WTC11 (cell line): ENCODE data around the gene SLC26A11. TPM values are rescaled to one million over a fixed set of nuclear protein-coding genes. Genes with fewer than 3 reads are reported as not detected.

ENCODE experiments used
- ATAC-seq: fragments of 200-7000 bp; cut with Tn5 transposase; 2 replicates; pipeline ENCODE4 v1.10.0; 2021; ENCODE audit warnings: mild to moderate bottlenecking, moderate library complexity
- CTCF ChIA-PET: fragments of 300-600 bp; sonication (Branson Sonifier 250); formaldehyde crosslinking; loops from one replicate; lab custom pipeline; 2021; ENCODE audit warnings: antibody characterized with exemption; lab: Charles Lee
- POLR2A ChIA-PET: fragments of 350-600 bp; sonication (Branson Sonifier 250); formaldehyde crosslinking; loops from one replicate; lab custom pipeline; 2021; ENCODE audit warnings: antibody characterized with exemption; lab: Charles Lee
- DNase-seq: peaks from one replicate; pipeline ENCODE4 v3.0.0; 2021; ENCODE audit warnings: low spot score
- H3K27ac Mint-ChIP-seq: 2 replicates; pipeline ENCODE4 v1.8.0; 2021; ENCODE audit warnings: mixed read lengths
- H3K27me3 Mint-ChIP-seq: 2 replicates; pipeline ENCODE4 v1.8.0; 2021; ENCODE audit warnings: low read depth, mild to moderate bottlenecking, moderate library complexity, mixed read lengths
- H3K36me3 Mint-ChIP-seq: 2 replicates; pipeline ENCODE4 v1.8.0; 2021; ENCODE audit warnings: mixed read lengths
- H3K4me1 Mint-ChIP-seq: 2 replicates; pipeline ENCODE4 v1.8.0; 2022; ENCODE audit warnings: mixed read lengths
- H3K4me3 Mint-ChIP-seq: 2 replicates; pipeline ENCODE4 v1.8.0; 2021; ENCODE audit warnings: mild to moderate bottlenecking, moderate library complexity, mixed read lengths
- H3K9me3 Mint-ChIP-seq: 2 replicates; pipeline ENCODE4 v1.8.0; 2021; ENCODE audit warnings: mixed read lengths
- ATF3 ChIP-seq: sonication (generic); formaldehyde crosslinking; conservative IDR thresholded peaks from 2 replicates; pipeline ENCODE4 v1.8.1; 2022; ENCODE audit warnings: mild to moderate bottlenecking, missing genetic modification reagents
- CREB1 ChIP-seq: sonication (generic); formaldehyde crosslinking; IDR thresholded peaks from 2 replicates; pipeline ENCODE4 v1.8.0; 2023; ENCODE audit warnings: mild to moderate bottlenecking, missing genetic modification reagents
- CTCF ChIP-seq: fragments of 200-600 bp; IDR thresholded peaks from 2 replicates; pipeline ENCODE4 v1.8.0; 2022; ENCODE audit warnings: antibody characterized with exemption
- E2F1 ChIP-seq: sonication (generic); formaldehyde crosslinking; IDR thresholded peaks from 2 replicates; pipeline ENCODE4 v1.8.0; 2022; ENCODE audit warnings: mild to moderate bottlenecking, missing genetic modification reagents
- ESRRA ChIP-seq: sonication (generic); formaldehyde crosslinking; IDR thresholded peaks from 2 replicates; pipeline ENCODE4 v1.8.1; 2022; ENCODE audit warnings: mild to moderate bottlenecking, missing genetic modification reagents, borderline replicate concordance
- FOXK1 ChIP-seq: sonication (generic); formaldehyde crosslinking; IDR thresholded peaks from 2 replicates; pipeline ENCODE4 v1.8.0; 2022; ENCODE audit warnings: mild to moderate bottlenecking, moderate library complexity, missing genetic modification reagents
- HMGXB4 ChIP-seq: sonication (generic); formaldehyde crosslinking; IDR thresholded peaks from 2 replicates; pipeline ENCODE4 v1.8.1; 2023; ENCODE audit warnings: mild to moderate bottlenecking, moderate library complexity, missing genetic modification reagents
- JAZF1 ChIP-seq: fragments of 250-450 bp; sonication (Bioruptor Pico); IDR thresholded peaks from 2 replicates; pipeline ENCODE4 v1.9.0; 2021; ENCODE audit warnings: moderate library complexity, mild to moderate bottlenecking, inconsistent platforms
- JUN ChIP-seq: sonication (generic); formaldehyde crosslinking; IDR thresholded peaks from 2 replicates; pipeline ENCODE4 v1.8.0; 2023; ENCODE audit warnings: mild to moderate bottlenecking, missing genetic modification reagents
- NR2C2 ChIP-seq: sonication (generic); formaldehyde crosslinking; IDR thresholded peaks from 2 replicates; pipeline ENCODE4 v1.8.0; 2022; ENCODE audit warnings: mild to moderate bottlenecking, missing genetic modification reagents
- PRDM15 ChIP-seq: sonication (generic); formaldehyde crosslinking; IDR thresholded peaks from 2 replicates; pipeline ENCODE4 v1.8.0; 2022; ENCODE audit warnings: missing genetic modification reagents
- PRRX2 ChIP-seq: fragments of 250-450 bp; sonication (Bioruptor Pico); IDR thresholded peaks from 2 replicates; pipeline ENCODE4 v1.8.0; 2021; ENCODE audit warnings: mild to moderate bottlenecking
- SMAD3 ChIP-seq: sonication (generic); formaldehyde crosslinking; IDR thresholded peaks from 2 replicates; pipeline ENCODE4 v1.8.0; 2022; ENCODE audit warnings: missing genetic modification reagents, mild to moderate bottlenecking, borderline replicate concordance
- SOX15 ChIP-seq: fragments of 250-450 bp; sonication (Bioruptor Pico); IDR thresholded peaks from 2 replicates; pipeline ENCODE4 v1.9.0; 2021; ENCODE audit warnings: mild to moderate bottlenecking
- TCF7 ChIP-seq: sonication (generic); formaldehyde crosslinking; IDR thresholded peaks from 2 replicates; pipeline ENCODE4 v1.8.0; 2022; ENCODE audit warnings: mild to moderate bottlenecking, low read depth, missing genetic modification reagents, moderate library complexity
- TEAD1 ChIP-seq: sonication (generic); formaldehyde crosslinking; IDR thresholded peaks from 2 replicates; pipeline ENCODE4 v1.8.0; 2022; ENCODE audit warnings: mild to moderate bottlenecking, missing genetic modification reagents
- ZBTB21 ChIP-seq: sonication (generic); formaldehyde crosslinking; IDR thresholded peaks from 2 replicates; pipeline ENCODE4 v1.8.1; 2023; ENCODE audit warnings: mild to moderate bottlenecking, missing genetic modification reagents, borderline replicate concordance
- ZBTB43 ChIP-seq: sonication (generic); formaldehyde crosslinking; IDR thresholded peaks from 2 replicates; pipeline ENCODE4 v1.8.1; 2023; ENCODE audit warnings: mild to moderate bottlenecking, missing genetic modification reagents
- ZNF423 ChIP-seq: fragments of 250-450 bp; sonication (Bioruptor Pico); IDR thresholded peaks from 2 replicates; pipeline ENCODE4 v2.1.2; 2022; ENCODE audit warnings: mild to moderate bottlenecking, moderate library complexity
- ZNF512 ChIP-seq: sonication (generic); formaldehyde crosslinking; IDR thresholded peaks from 2 replicates; pipeline ENCODE4 v1.8.1; 2022; ENCODE audit warnings: missing genetic modification reagents, borderline replicate concordance
- total RNA-seq: library from RNA; stranded (reverse); gene quantifications from 3 replicates; pipeline ENCODE4 v1.2.3, GENCODE V29; 2021

The SLC26A11 gene
- total RNA-seq, 1 experiment from 2014 or later: 26.4 TPM

- DNase-seq (no peak), ATAC-seq (no peak)
- no peaks in the 10 kb centered on the region for H3K4me1 Mint-ChIP-seq
- no peaks in the 10 kb centered on the region for H3K27me3 Mint-ChIP-seq
- H3K4me3 Mint-ChIP-seq: no peak overlapping the region
- peaks cover 16% of the 10 kb centered on the region for H3K36me3 Mint-ChIP-seq
- ChIA-PET CTCF (interaction anchor here (0.7 to 0.9 kb wide), 2 partner anchors 16 to 111 kb away, joined by 3 read pairs; partner anchors contain the start of gene GAA), POLR2A (interaction anchor here (1.1 kb wide), 1 partner anchor 8 kb away, joined by 3 read pairs; no protein-coding TSS in a partner anchor)
- no peak overlapping the region for H3K27ac Mint-ChIP-seq
- no peaks in the 10 kb centered on the region for H3K9me3 Mint-ChIP-seq
- TF ChIP-seq ZBTB43 (CRISPR knock-in tag) (no peak), CREB1 (CRISPR knock-in tag) (no peak), E2F1 (no peak), PRRX2 (CRISPR knock-in tag) (no peak), FOXK1 (CRISPR knock-in tag) (no peak), SOX15 (CRISPR knock-in tag) (no peak), ZNF512 (CRISPR knock-in tag) (no peak), ATF3 (CRISPR knock-in tag) (no peak), TCF7 (CRISPR knock-in tag) (no peak), JAZF1 (CRISPR knock-in tag) (no peak), JUN (CRISPR knock-in tag) (no peak), ESRRA (no peak)
- TF ChIP-seq, all 79 proteins: peak for 0
Observed at GRCh38 chr17:80212109-80212508, 8.1 kb upstream of the SLC26A11 start.

GRCh38 chr17:80212511-80212910 lies 7.7 kb upstream of the SLC26A11 start:
- DNase-seq: no peak
- ChIA-PET POLR2A (interaction anchor here (1.1 kb wide), 1 partner anchor 9 kb away, joined by 3 read pairs; no protein-coding TSS in a partner anchor), CTCF (interaction anchor here (0.9 kb wide), 1 partner anchor 16 kb away, joined by 3 read pairs; no protein-coding TSS in a partner anchor)
- Mint-ChIP-seq H3K4me3 (no peak overlapping the region), H3K27me3 (no peaks in the 10 kb centered on the region), H3K4me1 (no peaks in the 10 kb centered on the region), H3K36me3 (peaks cover 16% of the 10 kb centered on the region), H3K27ac (no peak overlapping the region), H3K9me3 (no peaks in the 10 kb centered on the region)
- no peak for ATAC-seq
- TF ChIP-seq ESRRA (no peak), E2F1 (no peak), CREB1 (CRISPR knock-in tag) (no peak), FOXK1 (CRISPR knock-in tag) (no peak), PRDM15 (CRISPR knock-in tag) (no peak), TEAD1 (no peak), NR2C2 (CRISPR knock-in tag) (no peak), CTCF (no peak), ZNF423 (CRISPR knock-in tag) (no peak), ZBTB21 (CRISPR knock-in tag) (no peak), ZBTB43 (CRISPR knock-in tag) (no peak), HMGXB4 (CRISPR knock-in tag) (no peak), SMAD3 (no peak)
